Measurements from ENCODE around the gene PHLDA1. TPM values are rescaled to one million over a fixed set of nuclear protein-coding genes. Genes with fewer than 3 reads are reported as not detected.

The PHLDA1 gene
- total RNA-seq, 1 donor from 2014 or later: 40.3 TPM

GRCh38 chr12:76049575-76050251 lies 18.1 kb upstream of the PHLDA1 start:
- peaks cover 0 to 49% of the 10 kb centered on the region in 2 donors for H3K36me3 ChIP-seq
- H3K9me3 ChIP-seq: no peaks in the 10 kb centered on the region
- intact Hi-C loops (cut with DNase I): no loop called here
- DNase-seq (ENCODE audit: extremely low spot score in 2 of 2): no peak
- H3K27me3 ChIP-seq: no peaks in the 10 kb centered on the region
- H3K4me1 ChIP-seq: no peaks in the 10 kb centered on the region
- TF ChIP-seq POLR2AphosphoS5 (IDR thresholded peaks at IDR 0.05; ENCODE audit: insufficient read depth in 1 of 2, low read depth in 1 of 2) (no peak), POLR2A (IDR thresholded peaks at IDR 0.05) (no peak), CTCF (IDR thresholded peaks at IDR 0.05) (no peak)
- H3K27ac ChIP-seq: no peak overlapping the region
- no peak overlapping the region for H3K4me3 ChIP-seq

GRCh38 chr12:76047742-76048141 lies 16.2 kb upstream of the PHLDA1 start:
- TF ChIP-seq POLR2AphosphoS5 (IDR thresholded peaks at IDR 0.05; ENCODE audit: insufficient read depth in 1 of 2, low read depth in 1 of 2) (no peak), CTCF (IDR thresholded peaks at IDR 0.05) (no peak), POLR2A (IDR thresholded peaks at IDR 0.05) (no peak)
- Histone ChIP-seq H3K9me3 (no peaks in the 10 kb centered on the region), H3K4me1 (no peaks in the 10 kb centered on the region), H3K36me3 (peaks cover 0 to 39% of the 10 kb centered on the region in 2 donors), H3K27ac (no peak overlapping the region), H3K4me3 (no peak overlapping the region), H3K27me3 (no peaks in the 10 kb centered on the region)
- intact Hi-C loops (cut with DNase I): no loop called here
- no peak for DNase-seq (ENCODE audit: extremely low spot score in 2 of 2)

- Histone ChIP-seq H3K36me3 (peaks cover 0 to 32% of the 10 kb centered on the region in 2 donors), H3K4me3 (no peak overlapping the region), H3K27ac (no peak overlapping the region), H3K27me3 (no peaks in the 10 kb centered on the region), H3K4me1 (no peaks in the 10 kb centered on the region), H3K9me3 (no peaks in the 10 kb centered on the region)
- no peak for TF ChIP-seq CTCF (IDR thresholded peaks at IDR 0.05)
- TF ChIP-seq POLR2AphosphoS5 (IDR thresholded peaks at IDR 0.05; ENCODE audit: insufficient read depth in 1 of 2, low read depth in 1 of 2): no peak
- TF ChIP-seq POLR2A (IDR thresholded peaks at IDR 0.05): no peak
- intact Hi-C loops (cut with DNase I): no loop called here
- DNase-seq (ENCODE audit: extremely low spot score in 2 of 2): no peak
These were observed 15.5 kb upstream of the PHLDA1 start for GRCh38 chr12:76047060-76047459.

DNA sequence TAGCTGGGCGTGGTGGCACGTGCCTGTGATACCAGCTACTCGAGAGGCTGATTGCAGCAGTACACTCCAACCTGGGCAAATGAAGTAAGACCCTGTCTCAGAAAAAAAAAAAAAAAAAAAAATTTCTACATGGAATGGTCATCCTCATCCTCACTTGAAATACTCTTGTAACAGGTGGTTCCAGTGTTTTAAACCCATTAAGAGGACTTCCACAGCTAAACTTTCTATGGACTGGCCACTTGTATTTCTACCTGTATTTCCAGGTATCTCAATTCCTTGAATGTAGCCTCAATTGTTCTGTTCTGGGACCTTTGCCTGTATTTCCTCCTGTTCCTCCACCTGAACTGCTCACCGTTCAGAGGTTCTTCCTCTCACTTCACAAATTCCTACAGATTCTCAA lies 11.8 kb upstream of the PHLDA1 start:
- H3K36me3 ChIP-seq: no peaks in the 10 kb centered on the region
- H3K4me1 ChIP-seq: no peaks in the 10 kb centered on the region
- intact Hi-C loops (cut with DNase I): no loop called here
- no peaks in the 10 kb centered on the region for H3K9me3 ChIP-seq
- no peak overlapping the region for H3K4me3 ChIP-seq
- no peaks in the 10 kb centered on the region for H3K27me3 ChIP-seq
- TF ChIP-seq POLR2AphosphoS5 (IDR thresholded peaks at IDR 0.05; ENCODE audit: insufficient read depth in 1 of 2, low read depth in 1 of 2) (no peak), CTCF (IDR thresholded peaks at IDR 0.05) (no peak), POLR2A (IDR thresholded peaks at IDR 0.05) (no peak)
- DNase-seq (ENCODE audit: extremely low spot score in 2 of 2): no peak
- no peak overlapping the region for H3K27ac ChIP-seq

GRCh38 chr12:76042147-76042546 lies 10.6 kb upstream of the PHLDA1 start:
- DNase-seq (ENCODE audit: extremely low spot score in 2 of 2): no peak
- Histone ChIP-seq H3K36me3 (no peaks in the 10 kb centered on the region), H3K9me3 (no peaks in the 10 kb centered on the region), H3K4me3 (no peak overlapping the region), H3K27ac (no peak overlapping the region), H3K4me1 (no peaks in the 10 kb centered on the region), H3K27me3 (no peaks in the 10 kb centered on the region)
- intact Hi-C loops (cut with DNase I): no loop called here
- TF ChIP-seq CTCF (IDR thresholded peaks at IDR 0.05): no peak
- TF ChIP-seq POLR2AphosphoS5 (IDR thresholded peaks at IDR 0.05; ENCODE audit: insufficient read depth in 1 of 2, low read depth in 1 of 2): no peak
- TF ChIP-seq POLR2A (IDR thresholded peaks at IDR 0.05): no peak

Measured in vagina (tissue), 2 donors.